ENCODE measurements around the gene CRYGB. TPM values are rescaled to one million over a fixed set of nuclear protein-coding genes. Genes with fewer than 3 reads are reported as not detected.
A peak's percentile ranks its signal among the peaks of the same experiment; 100 is the strongest.

CRYGB gene
- total and polyA plus RNA-seq, 2 of the 13 experiments (the other 11 are each of a cell fraction or from before 2014, with no cell fraction given) = not detected

GRCh38 chr2:208101716-208102631 is 44.0 kb downstream of the CRYGB start:
- H4K20me1 ChIP-seq (ENCODE audit: insufficient read depth, low read length) = no peaks in the 10 kb centered on the region
- DNase-seq (ENCODE audit: low spot score) (peak; percentile 46), FAIRE-seq (peak; percentile 46), ATAC-seq (peak; percentile 79)
- POLR2A ChIA-PET = interaction anchor here (1.3 kb wide), 1 partner anchor 153 kb away, joined by 9 read pairs; the partner anchor contains the start of gene IDH1
- no peaks in the 10 kb centered on the region for H3K36me3 ChIP-seq (replicated peaks in 1 of 2; ENCODE audit: control insufficient read depth in 1 of 2, insufficient read depth in 2 of 2, low read length in 2 of 2)
- no peaks in the 10 kb centered on the region for H3K79me2 ChIP-seq (ENCODE audit: insufficient read depth, low read length)
- H3K9ac ChIP-seq (ENCODE audit: insufficient read depth, low read depth, low read length) = no peak overlapping the region
- no peak overlapping the region for H2AFZ ChIP-seq (ENCODE audit: low read length)
- CTCF ChIA-PET (ENCODE audit: low intra/inter-chr PET ratio, low total read pairs) = interaction anchor here (2.0 to 2.1 kb wide), 2 partner anchors 153 to 167 kb away, joined by 11 to 13 read pairs; partner anchors contain the start of gene IDH1
- WGBS (ENCODE audit: low lambda C conversion rate) = 20% methylated on average over 10 of the region's 10 CpGs
- no peak overlapping the region for H3K4me3 ChIP-seq (replicated peaks in 1 of 3; ENCODE audit: insufficient read depth in 1 of 3, low read depth in 2 of 3, low read length in 3 of 3)
- intact Hi-C loops (cut with micrococcal nuclease; ENCODE audit: unreplicated experiment) (loop anchor here (1.0 to 10.0 kb wide), 5 partner anchors 47 to 253 kb away; partner anchors contain the start of gene IDH1), in situ Hi-C loops (cut with HindIII; ENCODE audit: extremely low pct_ligation_motif_present, low pct_unique_long_range_greater_than_20kb) (loop anchor here (5.0 kb wide), 1 partner anchor 155 kb away; the partner anchor contains the start of gene IDH1)
- H3K27me3 ChIP-seq (ENCODE audit: control insufficient read depth in 1 of 2, insufficient read depth in 2 of 2, low read length in 2 of 2) = peaks cover 0 to 27% of the 10 kb centered on the region in 2 experiments; a peak in 3 of 5 replicates
- no peak overlapping the region for H3K27ac ChIP-seq (ENCODE audit: extremely low read length, insufficient read depth, low read length)
- BruUV-seq (replicated peaks) = no TSS peak
- peaks cover 12% of the 10 kb centered on the region for H3K4me1 ChIP-seq (ENCODE audit: insufficient read depth, low read length)
- peak overlapping the region; percentile 16; the same call in 1 of the 2 replicates for H3K4me2 ChIP-seq (ENCODE audit: low read depth, low read length)
- no peaks in the 10 kb centered on the region for H3K9me3 ChIP-seq (ENCODE audit: low read length)
- TF ChIP-seq YEATS2 (CRISPR knock-in tag; IDR thresholded peaks at IDR 0.05; ENCODE audit: borderline replicate concordance) = no peak
- TF ChIP-seq GRHL1 (CRISPR knock-in tag; conservative IDR thresholded peaks at IDR 0.05) = no peak
- TF ChIP-seq MAFF (IDR thresholded peaks at IDR 0.05; ENCODE audit: low read depth, low read length) = 0 out of 2 replicates have a peak, but pooled peaks have one; percentile 17
- TF ChIP-seq MAFK (conservative IDR thresholded peaks at IDR 0.05 in 1 of 2, IDR thresholded peaks at IDR 0.05 in 1 of 2; ENCODE audit: low read length in 2 of 2) = peak in 1 of 2 experiments; percentile 48; a peak in 2 of 4 replicates
- TF ChIP-seq GTF2F1 (IDR thresholded peaks at IDR 0.05; ENCODE audit: low read length) = no peak
- TF ChIP-seq KDM5B (CRISPR knock-in tag; IDR thresholded peaks at IDR 0.05; ENCODE audit: borderline replicate concordance) = no peak
- TF ChIP-seq DR1 (CRISPR knock-in tag; IDR thresholded peaks at IDR 0.05) = no peak
- TF ChIP-seq ZBTB1 (CRISPR knock-in tag; IDR thresholded peaks at IDR 0.05; ENCODE audit: borderline replicate concordance) = no peak
- peak; percentile 70 for TF ChIP-seq SMC3 (IDR thresholded peaks at IDR 0.05; ENCODE audit: low read length)
- TF ChIP-seq TRIM24 (CRISPR knock-in tag; IDR thresholded peaks at IDR 0.05) = no peak
- TF ChIP-seq KLF16 (CRISPR knock-in tag; IDR thresholded peaks at IDR 0.05) = 0 out of 4 replicates have a peak, but pooled peaks of 1 of the 2 experiments have one; percentile 24
- no peak for TF ChIP-seq LCORL (IDR thresholded peaks at IDR 0.05)
- peak; percentile 35; the same call in 1 of the 2 replicates for TF ChIP-seq LCORL (CRISPR knock-in tag; IDR thresholded peaks at IDR 0.05)
- TF ChIP-seq ARNT2 (CRISPR knock-in tag; IDR thresholded peaks at IDR 0.05; ENCODE audit: low read depth) = no peak
- peak; percentile 22 for TF ChIP-seq ASH2L (IDR thresholded peaks at IDR 0.05; ENCODE audit: insufficient read length, low read depth, low read length)
- TF ChIP-seq ZNF121 (CRISPR knock-in tag; IDR thresholded peaks at IDR 0.05) = no peak
- no peak for TF ChIP-seq TOE1 (CRISPR knock-in tag; IDR thresholded peaks at IDR 0.05)
- TF ChIP-seq NFIC (IDR thresholded peaks at IDR 0.05; ENCODE audit: low read length) = no peak
- no peak for TF ChIP-seq SIN3A (IDR thresholded peaks at IDR 0.05; ENCODE audit: borderline replicate concordance, low read depth, low read length)
- no peak for TF ChIP-seq ZBTB42 (CRISPR knock-in tag; IDR thresholded peaks at IDR 0.05)
- TF ChIP-seq, protein P1, sequence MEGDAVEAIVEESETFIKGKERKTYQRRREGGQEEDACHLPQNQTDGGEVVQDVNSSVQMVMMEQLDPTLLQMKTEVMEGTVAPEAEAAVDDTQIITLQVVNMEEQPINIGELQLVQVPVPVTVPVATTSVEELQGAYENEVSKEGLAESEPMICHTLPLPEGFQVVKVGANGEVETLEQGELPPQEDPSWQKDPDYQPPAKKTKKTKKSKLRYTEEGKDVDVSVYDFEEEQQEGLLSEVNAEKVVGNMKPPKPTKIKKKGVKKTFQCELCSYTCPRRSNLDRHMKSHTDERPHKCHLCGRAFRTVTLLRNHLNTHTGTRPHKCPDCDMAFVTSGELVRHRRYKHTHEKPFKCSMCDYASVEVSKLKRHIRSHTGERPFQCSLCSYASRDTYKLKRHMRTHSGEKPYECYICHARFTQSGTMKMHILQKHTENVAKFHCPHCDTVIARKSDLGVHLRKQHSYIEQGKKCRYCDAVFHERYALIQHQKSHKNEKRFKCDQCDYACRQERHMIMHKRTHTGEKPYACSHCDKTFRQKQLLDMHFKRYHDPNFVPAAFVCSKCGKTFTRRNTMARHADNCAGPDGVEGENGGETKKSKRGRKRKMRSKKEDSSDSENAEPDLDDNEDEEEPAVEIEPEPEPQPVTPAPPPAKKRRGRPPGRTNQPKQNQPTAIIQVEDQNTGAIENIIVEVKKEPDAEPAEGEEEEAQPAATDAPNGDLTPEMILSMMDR (CRISPR knock-in tag; IDR thresholded peaks at IDR 0.05) = peak; percentile 69
- TF ChIP-seq POLR2AphosphoS2 (IDR thresholded peaks at IDR 0.05; ENCODE audit: low read depth, low read length) = no peak

Data from HepG2 (cell line).